Loucy (cell line): ENCODE measurements around the gene SPOPL.

Experiments used
- H2AFZ ChIP-seq: fragments of 200-600 bp; sonication (generic); 2 replicates; pipeline ENCODE4 v1.6.0; 2016; ENCODE audit warnings: antibody characterized with exemption, mild to moderate bottlenecking, low read length, moderate library complexity
- H3F3A ChIP-seq: fragments of 200-600 bp; 2 replicates; pipeline ENCODE4 v1.6.0; 2016; ENCODE audit warnings: antibody characterized with exemption, low read depth, mild to moderate bottlenecking
- H3K27me3 ChIP-seq: fragments of 200-600 bp; sonication (generic); 2 replicates; pipeline ENCODE4 v1.6.1; 2014; ENCODE audit warnings: low read length, mild to moderate bottlenecking; ENCODE audit not compliant: insufficient read depth, poor library complexity, severe bottlenecking
- H3K36me3 ChIP-seq: fragments of 200-600 bp; sonication (generic); 2 replicates; pipeline ENCODE4 v1.6.1; 2016; ENCODE audit warnings: low read length; ENCODE audit not compliant: insufficient read depth
- H3K4me1 ChIP-seq: fragments of 200-600 bp; sonication (generic); 2 replicates; pipeline ENCODE4 v1.5.1; 2014; ENCODE audit warnings: low read length, mild to moderate bottlenecking; ENCODE audit not compliant: insufficient read depth, poor library complexity, severe bottlenecking
- H3K4me2 ChIP-seq: fragments of 200-600 bp; sonication (generic); 2 replicates; pipeline ENCODE4 v1.6.0; 2014; ENCODE audit warnings: antibody characterized with exemption, low read length, low read depth, mild to moderate bottlenecking; ENCODE audit not compliant: poor library complexity, severe bottlenecking
- H3K4me3 ChIP-seq: fragments of 200-600 bp; sonication (generic); 2 replicates; pipeline ENCODE4 v1.5.1; 2014; ENCODE audit warnings: low read length, mild to moderate bottlenecking, mixed read lengths; ENCODE audit not compliant: poor library complexity, severe bottlenecking
- H3K79me2 ChIP-seq: fragments of 200-600 bp; sonication (generic); 2 replicates; pipeline ENCODE4 v1.6.1; 2014; ENCODE audit warnings: low read length; ENCODE audit not compliant: insufficient read depth
- H3K9ac ChIP-seq: fragments of 200-600 bp; sonication (generic); 2 replicates; pipeline ENCODE4 v1.6.0; 2014; ENCODE audit warnings: mild to moderate bottlenecking, low read depth, low read length, moderate library complexity; ENCODE audit not compliant: poor library complexity, severe bottlenecking
- H3K9me2 ChIP-seq: fragments of 200-600 bp; sonication (generic); replicated peaks from 2 replicates; pipeline ENCODE4 v1.6.1; 2016; ENCODE audit warnings: low read depth, low read length, mixed read lengths
- H3K9me3 ChIP-seq: fragments of 200-600 bp; sonication (generic); 2 replicates; pipeline ENCODE4 v1.6.1; 2014; ENCODE audit warnings: mild to moderate bottlenecking, antibody characterized with exemption, low read length, low read depth; ENCODE audit not compliant: insufficient read depth
- H4K20me1 ChIP-seq: fragments of 200-600 bp; sonication (generic); 2 replicates; pipeline ENCODE4 v1.6.0; 2014; ENCODE audit warnings: antibody characterized with exemption, low read length, mild to moderate bottlenecking; ENCODE audit not compliant: insufficient read depth, poor library complexity, severe bottlenecking
- EZH2phosphoT487 ChIP-seq: fragments of 200-600 bp; IDR thresholded peaks from 2 replicates; pipeline ENCODE4 v1.6.1; 2018; ENCODE audit warnings: antibody characterized with exemption, mild to moderate bottlenecking, moderate library complexity, borderline replicate concordance
- TF ChIP-seq, protein P1 (sequence below): fragments of 200-600 bp; sonication (generic); conservative IDR thresholded peaks from 2 replicates; pipeline ENCODE4 v1.5.1; 2014; ENCODE audit warnings: mild to moderate bottlenecking, antibody characterized with exemption, low read length

The SPOPL gene

GRCh38 chr2:138550172-138550571, 48.6 kb downstream of the SPOPL start:
- Histone ChIP-seq H3K9me3 (no peaks in the 10 kb centered on the region), H3K79me2 (no peaks in the 10 kb centered on the region), H3K4me3 (no peak overlapping the region), H3K9me2 (no peaks in the 10 kb centered on the region), H3K9ac (no peak overlapping the region), H3K4me1 (no peaks in the 10 kb centered on the region), H3K4me2 (no peak overlapping the region), H3F3A (no peaks in the 10 kb centered on the region), H3K36me3 (no peaks in the 10 kb centered on the region), H2AFZ (no peak overlapping the region), H3K27me3 (no peaks in the 10 kb centered on the region), H4K20me1 (no peaks in the 10 kb centered on the region)
- TF ChIP-seq, protein P1, sequence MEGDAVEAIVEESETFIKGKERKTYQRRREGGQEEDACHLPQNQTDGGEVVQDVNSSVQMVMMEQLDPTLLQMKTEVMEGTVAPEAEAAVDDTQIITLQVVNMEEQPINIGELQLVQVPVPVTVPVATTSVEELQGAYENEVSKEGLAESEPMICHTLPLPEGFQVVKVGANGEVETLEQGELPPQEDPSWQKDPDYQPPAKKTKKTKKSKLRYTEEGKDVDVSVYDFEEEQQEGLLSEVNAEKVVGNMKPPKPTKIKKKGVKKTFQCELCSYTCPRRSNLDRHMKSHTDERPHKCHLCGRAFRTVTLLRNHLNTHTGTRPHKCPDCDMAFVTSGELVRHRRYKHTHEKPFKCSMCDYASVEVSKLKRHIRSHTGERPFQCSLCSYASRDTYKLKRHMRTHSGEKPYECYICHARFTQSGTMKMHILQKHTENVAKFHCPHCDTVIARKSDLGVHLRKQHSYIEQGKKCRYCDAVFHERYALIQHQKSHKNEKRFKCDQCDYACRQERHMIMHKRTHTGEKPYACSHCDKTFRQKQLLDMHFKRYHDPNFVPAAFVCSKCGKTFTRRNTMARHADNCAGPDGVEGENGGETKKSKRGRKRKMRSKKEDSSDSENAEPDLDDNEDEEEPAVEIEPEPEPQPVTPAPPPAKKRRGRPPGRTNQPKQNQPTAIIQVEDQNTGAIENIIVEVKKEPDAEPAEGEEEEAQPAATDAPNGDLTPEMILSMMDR = no peak
- no peak for TF ChIP-seq EZH2phosphoT487

GRCh38 chr2:138550670-138551287, 49.2 kb downstream of the SPOPL start:
- no peak overlapping the region for H3K9ac ChIP-seq
- no peaks in the 10 kb centered on the region for H3K9me3 ChIP-seq
- no peaks in the 10 kb centered on the region for H3K27me3 ChIP-seq
- no peaks in the 10 kb centered on the region for H3K36me3 ChIP-seq
- H3F3A ChIP-seq = no peaks in the 10 kb centered on the region
- no peaks in the 10 kb centered on the region for H3K9me2 ChIP-seq
- no peaks in the 10 kb centered on the region for H4K20me1 ChIP-seq
- H3K4me2 ChIP-seq = no peak overlapping the region
- no peak overlapping the region for H2AFZ ChIP-seq
- no peak for TF ChIP-seq EZH2phosphoT487
- TF ChIP-seq, protein P1 = no peak
- no peaks in the 10 kb centered on the region for H3K79me2 ChIP-seq
- H3K4me1 ChIP-seq = no peaks in the 10 kb centered on the region
- no peak overlapping the region for H3K4me3 ChIP-seq

GRCh38 chr2:138554123-138554522, 52.6 kb downstream of the SPOPL start:
- Histone ChIP-seq H3K4me3 (no peak overlapping the region), H3F3A (no peaks in the 10 kb centered on the region), H3K4me2 (no peak overlapping the region), H3K9me3 (no peaks in the 10 kb centered on the region), H3K79me2 (no peaks in the 10 kb centered on the region), H2AFZ (no peak overlapping the region), H3K27me3 (no peaks in the 10 kb centered on the region), H3K9ac (no peak overlapping the region), H4K20me1 (no peaks in the 10 kb centered on the region), H3K9me2 (no peaks in the 10 kb centered on the region), H3K36me3 (no peaks in the 10 kb centered on the region), H3K4me1 (no peaks in the 10 kb centered on the region)
- no peak for TF ChIP-seq EZH2phosphoT487

GRCh38 chr2:138559641-138560040, 58.1 kb downstream of the SPOPL start:
- no peaks in the 10 kb centered on the region for H4K20me1 ChIP-seq
- H3K27me3 ChIP-seq = no peaks in the 10 kb centered on the region
- no peaks in the 10 kb centered on the region for H3F3A ChIP-seq
- no peaks in the 10 kb centered on the region for H3K9me3 ChIP-seq
- H2AFZ ChIP-seq = no peak overlapping the region
- no peak overlapping the region for H3K9ac ChIP-seq
- no peak overlapping the region for H3K4me3 ChIP-seq
- TF ChIP-seq, protein P1 = no peak
- no peak for TF ChIP-seq EZH2phosphoT487
- no peaks in the 10 kb centered on the region for H3K79me2 ChIP-seq
- no peaks in the 10 kb centered on the region for H3K36me3 ChIP-seq
- H3K4me2 ChIP-seq = no peak overlapping the region
- H3K9me2 ChIP-seq = no peaks in the 10 kb centered on the region
- H3K4me1 ChIP-seq = no peaks in the 10 kb centered on the region
